ENCODE results near the gene ST7L.
"Not testable (repeated sequence)": the region's sequence is repeated elsewhere in the genome, so short reads cannot be mapped to it uniquely, and the experiment has no call there.

The ST7L gene

DNA sequence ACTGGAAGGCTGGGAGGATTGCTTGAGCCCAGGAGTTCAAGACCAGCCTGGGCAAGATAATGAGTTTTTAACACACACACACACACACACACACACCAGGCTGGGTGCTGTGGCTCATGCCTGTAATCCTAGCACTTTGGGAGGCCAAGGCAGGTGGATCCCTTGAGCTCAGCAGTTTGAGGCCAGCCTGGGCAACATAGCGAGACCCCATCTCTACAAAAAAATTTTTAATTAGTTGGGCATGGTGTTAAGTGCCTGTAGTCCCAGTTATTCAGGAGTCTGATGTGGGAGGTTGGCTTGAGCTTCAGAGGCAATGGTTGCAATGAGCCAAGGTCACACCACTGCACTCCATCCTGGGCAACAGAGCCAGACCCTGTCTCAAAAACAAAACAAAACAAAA lies 132.9 kb downstream of the ST7L start:
- DNase-seq: not testable (repeated sequence)

- no peak for DNase-seq
Measured at GRCh38 chr1:112478314-112478713, 140.6 kb downstream of the ST7L start.

- no peak for DNase-seq
Measured at GRCh38 chr1:112477550-112477949, 141.4 kb downstream of the ST7L start.
